H1 (cell line): ENCODE data around the gene ANAPC15. TPM values are rescaled to one million over a fixed set of nuclear protein-coding genes. Genes with fewer than 3 reads are reported as not detected.

Source experiments
- CTCF ChIA-PET: fragments of 300-600 bp; sonication (Branson Sonifier 250); formaldehyde crosslinking; loops from one replicate; lab custom pipeline; 2021; ENCODE audit not compliant: partially characterized antibody; lab: Charles Lee
- POLR2A ChIA-PET: fragments of 300-600 bp; sonication (Branson Sonifier 250); formaldehyde crosslinking; loops from one replicate; lab custom pipeline; 2021; ENCODE audit warnings: inconsistent platforms; ENCODE audit not compliant: partially characterized antibody; lab: Charles Lee
- DNase-seq, 2 experiments: peaks; one replicate each; pipeline versions ENCODE4 v3.0.0 to v3.0.0-alpha.2; 2010 to 2022; ENCODE audit warnings: low spot score in 2 of 2, low read depth in 1 of 2, mixed read lengths in 1 of 2
- FAIRE-seq: peaks from 2 replicates; lab custom pipeline; 2011; peaks lifted over from hg19 to GRCh38; lab: Jason Lieb, UNC
- H2AFZ ChIP-seq: 2 replicates; pipeline ENCODE4 v1.8.1; 2012; ENCODE audit warnings: low read length, inconsistent platforms
- H2AK5ac ChIP-seq: 2 replicates; pipeline ENCODE4 v1.6.1; 2013; ENCODE audit warnings: low read depth, low read length
- H2BK120ac ChIP-seq: replicated peaks from 2 replicates; pipeline ENCODE3; 2013; ENCODE audit warnings: low read depth, low read length, inconsistent platforms
- H2BK12ac ChIP-seq: 2 replicates; pipeline ENCODE4 v1.6.1; 2013; ENCODE audit warnings: low read depth, low read length
- H2BK15ac ChIP-seq: 2 replicates; pipeline ENCODE4 v1.6.1; 2013; ENCODE audit warnings: low read length
- H2BK20ac ChIP-seq: 2 replicates; pipeline ENCODE4 v1.6.1; 2013; ENCODE audit warnings: low read length
- H2BK5ac ChIP-seq: 2 replicates; pipeline ENCODE4 v1.6.1; 2013; ENCODE audit warnings: low read depth, low read length
- H3K14ac ChIP-seq: 2 replicates; pipeline ENCODE4 v1.6.1; 2013; ENCODE audit warnings: inconsistent platforms; ENCODE audit not compliant: insufficient read length
- H3K18ac ChIP-seq: 2 replicates; pipeline ENCODE4 v1.6.1; 2013; ENCODE audit warnings: low read length; ENCODE audit errors: extremely low read depth
- H3K23ac ChIP-seq: 2 replicates; pipeline ENCODE4 v1.6.1; 2013; ENCODE audit warnings: inconsistent platforms; ENCODE audit not compliant: insufficient read length
- H3K23me2 ChIP-seq: 2 replicates; pipeline ENCODE4 v1.6.1; 2013; ENCODE audit warnings: low read depth, low read length
- H3K27ac ChIP-seq: 2 replicates; pipeline ENCODE4 v1.6.1; 2011; ENCODE audit warnings: low read depth, low read length, inconsistent platforms
- H3K27me3 ChIP-seq, 4 experiments: replicated peaks in 1 of 4; 1 replicate in 1 of 4; 2 replicates in 3 of 4; pipeline versions ENCODE4 v1.6.1 to v1.8.1; 2011 to 2013; ENCODE audit warnings: low read length in 3 of 4, mild to moderate bottlenecking in 3 of 4, inconsistent platforms in 2 of 4, mixed read lengths in 2 of 4, moderate library complexity in 1 of 4; ENCODE audit not compliant: control insufficient read depth in 3 of 4, insufficient read depth in 3 of 4; ENCODE audit errors: extremely low read depth in 1 of 4
- H3K36me3 ChIP-seq, 4 experiments: 2 replicates each; pipeline versions ENCODE4 v1.6.1 to v1.8.1; 2011 to 2013; ENCODE audit warnings: mild to moderate bottlenecking in 4 of 4, low read length in 3 of 4, moderate library complexity in 2 of 4, control low read depth in 1 of 4, inconsistent platforms in 1 of 4; ENCODE audit not compliant: insufficient read depth in 4 of 4, control insufficient read depth in 2 of 4
- H3K4ac ChIP-seq: replicated peaks from 2 replicates; pipeline ENCODE3; 2013; ENCODE audit warnings: low read length, low read depth, mixed read lengths, inconsistent platforms; ENCODE audit not compliant: insufficient read length
- H3K4me1 ChIP-seq, 4 experiments: replicated peaks in 1 of 4; 1 replicate in 1 of 4; 2 replicates in 3 of 4; pipeline versions ENCODE4 v1.6.1 to v1.8.1; 2011 to 2013; ENCODE audit warnings: low read length in 3 of 4, inconsistent platforms in 2 of 4, mixed read lengths in 1 of 4; ENCODE audit not compliant: insufficient read depth in 4 of 4, control insufficient read depth in 3 of 4
- H3K4me2 ChIP-seq, 2 experiments: 2 replicates each; pipeline versions ENCODE4 v1.6.1 to v1.8.1; 2011 to 2013; ENCODE audit warnings: low read depth in 2 of 2, low read length in 2 of 2, control low read depth in 1 of 2, inconsistent platforms in 1 of 2, mild to moderate bottlenecking in 1 of 2; ENCODE audit not compliant: insufficient read depth in 1 of 2
- H3K4me3 ChIP-seq, 4 experiments: fragments of 200-600, 300-600 bp in 1 of 4; sonication (generic), shearing (Covaris generic), sonication (Bioruptor Twin) in 1 of 4; 2 replicates each; pipeline versions ENCODE4 v1.5.1 to v1.8.1; 2011 to 2016; ENCODE audit warnings: low read length in 4 of 4, low read depth in 3 of 4, control low read depth in 2 of 4, inconsistent platforms in 2 of 4, mild to moderate bottlenecking in 2 of 4, mixed read lengths in 1 of 4, moderate library complexity in 1 of 4; ENCODE audit not compliant: insufficient read depth in 2 of 4; ENCODE audit errors: extremely low read depth in 1 of 4
- H3K56ac ChIP-seq: replicated peaks from 2 replicates; pipeline ENCODE3; 2013; ENCODE audit warnings: low read depth, mild to moderate bottlenecking, mixed read lengths, low read length, inconsistent platforms; ENCODE audit not compliant: insufficient read length
- H3K79me1 ChIP-seq: 2 replicates; pipeline ENCODE4 v1.6.1; 2013; ENCODE audit warnings: low read depth, low read length, control low read depth
- H3K79me2 ChIP-seq, 2 experiments: 2 replicates each; pipeline versions ENCODE4 v1.6.1 to v1.8.1; 2012 to 2013; ENCODE audit warnings: low read length in 2 of 2, mild to moderate bottlenecking in 2 of 2, inconsistent platforms in 1 of 2; ENCODE audit not compliant: insufficient read depth in 2 of 2, control insufficient read depth in 1 of 2
- H3K9ac ChIP-seq, 4 experiments: replicated peaks in 1 of 4; 1 replicate in 1 of 4; 2 replicates in 3 of 4; pipeline versions ENCODE4 v1.6.1 to v1.8.1; 2011 to 2013; ENCODE audit warnings: low read depth in 3 of 4, low read length in 3 of 4, control low read depth in 2 of 4, mild to moderate bottlenecking in 2 of 4, moderate library complexity in 2 of 4, inconsistent platforms in 1 of 4; ENCODE audit errors: extremely low read depth in 1 of 4
- H3K9me3 ChIP-seq, 2 experiments: 2 replicates each; pipeline versions ENCODE4 v1.6.1 to v1.8.1; 2012 to 2013; ENCODE audit warnings: mild to moderate bottlenecking in 2 of 2, moderate library complexity in 2 of 2, control low read depth in 1 of 2, inconsistent platforms in 1 of 2, low read depth in 1 of 2, low read length in 1 of 2, mixed read lengths in 1 of 2; ENCODE audit not compliant: insufficient read depth in 2 of 2
- H4K20me1 ChIP-seq, 2 experiments: replicated peaks in 1 of 2; 2 replicates each; pipeline versions ENCODE3 to v1.8.1; 2011 to 2013; ENCODE audit warnings: inconsistent platforms in 2 of 2, low read length in 2 of 2, mild to moderate bottlenecking in 1 of 2; ENCODE audit not compliant: insufficient read depth in 2 of 2, control insufficient read depth in 1 of 2
- H4K5ac ChIP-seq: 2 replicates; pipeline ENCODE4 v1.6.1; 2013; ENCODE audit warnings: low read length, low read depth, mixed read lengths, inconsistent platforms; ENCODE audit not compliant: insufficient read length
- H4K8ac ChIP-seq: 2 replicates; pipeline ENCODE4 v1.8.0; 2013; ENCODE audit warnings: mild to moderate bottlenecking, moderate library complexity, low read length, inconsistent platforms; ENCODE audit not compliant: insufficient read depth; ENCODE audit errors: extremely low read depth
- H4K91ac ChIP-seq: replicated peaks from 2 replicates; pipeline ENCODE3; 2013; ENCODE audit warnings: low read length, mixed read lengths, inconsistent platforms; ENCODE audit not compliant: insufficient read length
- PHF8 ChIP-seq: fragments of 200-600 bp; sonication (generic); conservative IDR thresholded peaks from 2 replicates; pipeline ENCODE4 v1.7.1; 2012; ENCODE audit warnings: low read depth, mild to moderate bottlenecking, inconsistent platforms, low read length, moderate library complexity
- POLR2A ChIP-seq, 2 experiments: IDR thresholded peaks; 1 replicate in 1 of 2; 2 replicates in 1 of 2; pipeline ENCODE4 v1.6.1; 2011; ENCODE audit warnings: low read depth in 2 of 2, low read length in 2 of 2, mild to moderate bottlenecking in 2 of 2; ENCODE audit errors: control extremely low read depth in 1 of 2
- WGBS, 2 experiments: shearing (Covaris generic) in 1 of 2; methylation state at CpG; one replicate each; pipeline versions ENCODE4 v1.1.6 to v1.1.7; 2013 to 2015; ENCODE audit warnings: low lambda C conversion rate in 2 of 2, mixed read lengths in 2 of 2, inconsistent platforms in 1 of 2, low coverage in 1 of 2, missing lambda C conversion rate in 1 of 2; ENCODE audit not compliant: insufficient replicate concordance in 2 of 2, insufficient coverage in 1 of 2, insufficient read length in 1 of 2; ENCODE audit errors: extremely low coverage in 1 of 2, missing lambda C conversion rate in 1 of 2; 5-methylcytosine and 5-hydroxymethylcytosine counted together
- polyA plus RNA-seq, 7 experiments: library from polyadenylated mRNA; depleted of rRNA in 3 of 7; stranded (reverse) in 5 of 7; unstranded in 2 of 7; fragments of >200 nt in 5 of 7; fragments of 200-250 nt in 2 of 7; gene quantifications; 1 replicate in 5 of 7; 2 replicates in 1 of 7; 4 replicates in 1 of 7; pipeline versions ENCODE4 v1.2.1 to v1.2.3, GENCODE V29; 2011 to 2013; ENCODE audit warnings: missing spikeins in 2 of 7, mixed read lengths in 2 of 7
- total RNA-seq: library from RNA; stranded (reverse); fragmentation: NEBNext Ultra II Directional; extraction: Animal tissue kit (Norgen Biotek cat#: 25700); gene quantifications from 2 replicates; pipeline ENCODE4 v1.2.1, GENCODE V29; 2021

ANAPC15 gene
- total and polyA plus RNA-seq, 2 of the 8 experiments (the other 6 are each of a cell fraction or from before 2014, with no cell fraction given), result 66.2 to 74.9 TPM

DNA sequence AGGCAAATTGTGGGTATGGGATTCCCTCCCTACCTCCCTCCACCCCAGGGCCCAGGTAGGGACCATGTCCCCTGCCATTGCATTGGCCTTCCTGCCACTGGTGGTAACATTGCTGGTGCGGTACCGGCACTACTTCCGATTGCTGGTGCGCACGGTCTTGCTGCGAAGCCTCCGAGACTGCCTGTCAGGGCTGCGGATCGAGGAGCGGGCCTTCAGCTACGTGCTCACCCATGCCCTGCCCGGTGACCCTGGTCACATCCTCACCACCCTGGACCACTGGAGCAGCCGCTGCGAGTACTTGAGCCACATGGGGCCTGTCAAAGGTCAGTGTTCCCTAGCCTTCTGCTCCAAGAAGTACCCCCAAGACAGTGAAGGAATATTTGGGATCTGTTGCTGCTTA is 6.6 kb downstream of the ANAPC15 start, which contains the start of gene TOMT:
Gene TOMT (plus strand): TSS at position 37 of the 400 bp plus-strand sequence. CDS start 28 bp downstream, at position 65.
- H4K5ac ChIP-seq, result no peak within 1 kb of the TSS
- peaks cover 6% of the 10 kb centered on the region for H3K23me2 ChIP-seq
- peaks cover 3 to 14% (median 5%) of the 10 kb centered on the region in 4 experiments; a peak in 6 of 7 replicates for H3K4me1 ChIP-seq
- H3K27me3 ChIP-seq, result no peaks in the 10 kb centered on the region; a peak in 1 of 7 replicates
- H3K14ac ChIP-seq, result no peak within 1 kb of the TSS
- 97% methylated on average over 14 of the region's 14 CpGs; no CpG with 5 or more reads in 1 of the 2 experiments for WGBS, 2 experiments
- no peak within 1 kb of the TSS for H3K23ac ChIP-seq
- H2BK20ac ChIP-seq, result no peak within 1 kb of the TSS
- DNase-seq (no peak), FAIRE-seq (no peak)
- peaks cover 0 to 2% (median 0%) of the 10 kb centered on the region in 4 experiments; a peak in 4 of 8 replicates for H3K36me3 ChIP-seq
- H3K27ac ChIP-seq, result no peak within 1 kb of the TSS
- no peak within 1 kb of the TSS for H2BK5ac ChIP-seq
- no peak within 1 kb of the TSS; a peak in 1 of 7 replicates for H3K9ac ChIP-seq
- no peak within 1 kb of the TSS for H3K4ac ChIP-seq
- no peak within 1 kb of the TSS for H3K4me2 ChIP-seq
- H2AFZ ChIP-seq, result no peak within 1 kb of the TSS
- H2BK12ac ChIP-seq, result no peak within 1 kb of the TSS
- H2BK15ac ChIP-seq, result no peak within 1 kb of the TSS
- TF ChIP-seq PHF8 (no peak), POLR2A (IDR thresholded peaks at IDR 0.05; ENCODE audit: control extremely low read depth in 1 of 2, low read depth in 2 of 2, low read length in 2 of 2) (peak in 1 of 2 experiments; percentile 12; a peak in 1 of 3 replicates)
- no peak within 1 kb of the TSS for H3K56ac ChIP-seq
- H4K20me1 ChIP-seq, result peaks cover 0 to 3% of the 10 kb centered on the region in 2 experiments
- no peak within 1 kb of the TSS for H3K4me3 ChIP-seq
- no peaks in the 10 kb centered on the region for H3K9me3 ChIP-seq
- no peak within 1 kb of the TSS for H2AK5ac ChIP-seq
- H3K18ac ChIP-seq, result no peak within 1 kb of the TSS
- peaks cover 10 to 20% of the 10 kb centered on the region in 2 experiments for H3K79me2 ChIP-seq
- H4K8ac ChIP-seq, result no peak within 1 kb of the TSS
- peaks cover 10% of the 10 kb centered on the region for H3K79me1 ChIP-seq
- no peak within 1 kb of the TSS for H4K91ac ChIP-seq
- CTCF ChIA-PET, result interaction anchor here (1.3 to 1.5 kb wide), 2 partner anchors 15 to 19 kb away, joined by 3 to 4 read pairs; no protein-coding TSS in a partner anchor
- POLR2A ChIA-PET, result interaction anchor here (0.6 to 11.7 kb wide), 3 partner anchors 12 to 123 kb away, joined by 3 to 115 read pairs (median 3); no protein-coding TSS in a partner anchor
- H2BK120ac ChIP-seq, result no peak within 1 kb of the TSS
